Measurements from ENCODE around the gene PPP2R2B. TPM values are rescaled to one million over a fixed set of nuclear protein-coding genes. Genes with fewer than 3 reads are reported as not detected.

PPP2R2B gene
- total RNA-seq, 1 experiment from 2014 or later = not detected

DNA sequence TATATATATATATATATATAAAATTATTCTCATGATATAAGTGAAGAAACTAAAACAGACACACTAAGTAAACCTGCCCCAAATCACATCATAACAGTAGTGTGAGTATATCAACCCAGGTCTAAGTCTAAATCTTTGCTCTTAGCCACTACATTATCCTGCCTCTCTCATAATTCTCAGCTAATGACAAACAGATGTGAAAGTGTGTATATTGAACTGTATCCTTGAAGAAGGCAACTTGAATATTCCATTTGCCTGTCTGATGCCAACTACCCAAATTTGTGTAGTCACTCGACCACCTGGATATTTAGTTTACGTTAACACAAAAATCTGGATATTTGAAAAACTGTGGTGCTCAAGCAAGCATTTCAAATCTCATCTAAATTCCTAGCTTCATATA is 97.4 kb downstream of the PPP2R2B start:
- CTCF ChIA-PET = no interaction called here
- TF ChIP-seq EZH2 (IDR thresholded peaks at IDR 0.05; ENCODE audit: low read length, unreplicated experiment) (no peak), EZH2phosphoT487 (IDR thresholded peaks at IDR 0.05; ENCODE audit: borderline replicate concordance, low read length) (no peak)
- TF ChIP-seq, protein P1, sequence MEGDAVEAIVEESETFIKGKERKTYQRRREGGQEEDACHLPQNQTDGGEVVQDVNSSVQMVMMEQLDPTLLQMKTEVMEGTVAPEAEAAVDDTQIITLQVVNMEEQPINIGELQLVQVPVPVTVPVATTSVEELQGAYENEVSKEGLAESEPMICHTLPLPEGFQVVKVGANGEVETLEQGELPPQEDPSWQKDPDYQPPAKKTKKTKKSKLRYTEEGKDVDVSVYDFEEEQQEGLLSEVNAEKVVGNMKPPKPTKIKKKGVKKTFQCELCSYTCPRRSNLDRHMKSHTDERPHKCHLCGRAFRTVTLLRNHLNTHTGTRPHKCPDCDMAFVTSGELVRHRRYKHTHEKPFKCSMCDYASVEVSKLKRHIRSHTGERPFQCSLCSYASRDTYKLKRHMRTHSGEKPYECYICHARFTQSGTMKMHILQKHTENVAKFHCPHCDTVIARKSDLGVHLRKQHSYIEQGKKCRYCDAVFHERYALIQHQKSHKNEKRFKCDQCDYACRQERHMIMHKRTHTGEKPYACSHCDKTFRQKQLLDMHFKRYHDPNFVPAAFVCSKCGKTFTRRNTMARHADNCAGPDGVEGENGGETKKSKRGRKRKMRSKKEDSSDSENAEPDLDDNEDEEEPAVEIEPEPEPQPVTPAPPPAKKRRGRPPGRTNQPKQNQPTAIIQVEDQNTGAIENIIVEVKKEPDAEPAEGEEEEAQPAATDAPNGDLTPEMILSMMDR (conservative IDR thresholded peaks at IDR 0.05; ENCODE audit: low read depth, low read length) = no peak

DNA sequence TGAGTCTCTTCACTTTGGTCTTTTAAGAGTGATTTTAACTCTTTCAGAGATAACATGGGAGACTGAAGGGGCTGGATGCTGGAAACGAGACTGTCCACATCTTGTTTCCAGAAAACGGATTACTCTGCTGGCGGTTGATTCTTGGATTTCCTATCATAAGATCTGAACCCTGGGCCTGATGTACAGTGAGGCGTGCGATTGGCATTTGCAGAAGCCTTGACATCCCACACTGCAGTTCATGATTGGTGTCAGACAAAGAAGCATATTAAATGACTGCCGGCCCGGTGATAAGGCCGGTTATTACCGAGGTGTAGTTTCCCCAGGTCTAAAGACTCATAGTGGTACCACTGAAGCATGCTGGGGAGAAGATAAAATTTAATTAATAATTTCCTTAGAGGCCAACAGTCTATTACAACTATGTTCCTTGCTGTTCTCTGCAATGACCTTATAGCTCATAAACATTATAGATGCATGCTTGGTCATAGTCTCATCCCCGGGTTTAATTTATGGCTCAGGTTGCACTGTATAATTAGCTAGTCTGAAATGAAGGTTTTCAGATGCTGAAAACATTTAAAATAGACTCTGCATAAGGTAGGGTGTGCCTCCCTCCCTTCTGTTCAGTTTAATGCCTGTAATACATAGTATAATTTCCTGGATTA is 99.2 kb downstream of the PPP2R2B start:
- DNase-seq = no peak
- POLR2A ChIA-PET (ENCODE audit: unreplicated experiment) = no interaction called here
- no peaks in the 10 kb centered on the region for H3K9me2 ChIP-seq (replicated peaks; ENCODE audit: low read length)
- no peaks in the 10 kb centered on the region for H3K4me1 ChIP-seq (ENCODE audit: insufficient read depth, low read length)
- H3F3A ChIP-seq (ENCODE audit: low read length, unreplicated experiment) = no peaks in the 10 kb centered on the region
- H3K4me3 ChIP-seq (ENCODE audit: low read length) = no peak overlapping the region
- no peak overlapping the region for H3K4me2 ChIP-seq (ENCODE audit: low read length)
- no peaks in the 10 kb centered on the region for H3K36me3 ChIP-seq (ENCODE audit: low read depth, low read length)
- TF ChIP-seq EZH2 (IDR thresholded peaks at IDR 0.05; ENCODE audit: low read length, unreplicated experiment) (no peak), EZH2phosphoT487 (IDR thresholded peaks at IDR 0.05; ENCODE audit: borderline replicate concordance, low read length) (no peak)
- TF ChIP-seq, protein P1 (conservative IDR thresholded peaks at IDR 0.05; ENCODE audit: low read depth, low read length) = no peak
- H3K79me2 ChIP-seq (ENCODE audit: low read length) = no peaks in the 10 kb centered on the region
- no peak overlapping the region for H3K27ac ChIP-seq (ENCODE audit: low read length)
- no peak for ATAC-seq
- H3K9me3 ChIP-seq (ENCODE audit: low read length) = no peaks in the 10 kb centered on the region
- no peaks in the 10 kb centered on the region for H4K20me1 ChIP-seq (ENCODE audit: low read length)
- no peak overlapping the region for H3K9ac ChIP-seq (ENCODE audit: low read length)
- no TSS peak for BruUV-seq (replicated peaks)
- no peak overlapping the region for H2AFZ ChIP-seq (ENCODE audit: low read length)
- H3K27me3 ChIP-seq (ENCODE audit: low read length) = peaks cover 14% of the 10 kb centered on the region; the same call in 1 of the 2 replicates
- CTCF ChIA-PET = no interaction called here
- intact Hi-C loops (cut with micrococcal nuclease) = no loop called here

More for the DNA sequence above, 97.4 kb downstream of the PPP2R2B start:
- no TSS peak for BruUV-seq (replicated peaks)
- Histone ChIP-seq H3K4me2 (ENCODE audit: low read length) (no peak overlapping the region), H3K27me3 (ENCODE audit: low read length) (peaks cover 14% of the 10 kb centered on the region; the same call in 1 of the 2 replicates), H3K36me3 (ENCODE audit: low read depth, low read length) (no peaks in the 10 kb centered on the region), H3K9ac (ENCODE audit: low read length) (no peak overlapping the region), H3K27ac (ENCODE audit: low read length) (no peak overlapping the region), H3K9me2 (replicated peaks; ENCODE audit: low read length) (no peaks in the 10 kb centered on the region), H3K79me2 (ENCODE audit: low read length) (no peaks in the 10 kb centered on the region), H2AFZ (ENCODE audit: low read length) (no peak overlapping the region), H3K4me3 (ENCODE audit: low read length) (no peak overlapping the region), H3K9me3 (ENCODE audit: low read length) (no peaks in the 10 kb centered on the region), H3F3A (ENCODE audit: low read length, unreplicated experiment) (no peaks in the 10 kb centered on the region), H4K20me1 (ENCODE audit: low read length) (no peaks in the 10 kb centered on the region), H3K4me1 (ENCODE audit: insufficient read depth, low read length) (no peaks in the 10 kb centered on the region)
- DNase-seq (no peak), ATAC-seq (no peak)
- intact Hi-C loops (cut with micrococcal nuclease) = no loop called here
- POLR2A ChIA-PET (ENCODE audit: unreplicated experiment) = no interaction called here

DNA sequence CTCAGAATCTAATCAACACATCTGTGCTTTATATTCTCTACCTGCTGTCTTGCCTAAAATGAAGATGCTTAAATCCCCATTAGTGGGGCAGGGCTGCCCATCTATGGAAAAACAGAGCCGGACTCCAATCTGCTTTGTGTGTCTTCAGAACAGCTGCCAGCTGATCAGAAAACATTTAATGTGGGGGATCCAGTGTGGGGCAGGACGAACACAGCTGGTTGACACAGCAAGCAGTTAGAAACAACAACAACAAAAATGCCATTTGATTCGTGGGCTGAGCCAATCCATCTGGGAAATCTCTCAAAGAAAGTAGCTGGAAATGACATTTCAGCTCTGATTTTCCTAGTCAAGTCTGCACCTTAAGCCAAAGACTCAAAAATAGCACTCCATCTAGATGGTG is 99.8 kb downstream of the PPP2R2B start:
- Histone ChIP-seq H3K27me3 (ENCODE audit: low read length) (peaks cover 10% of the 10 kb centered on the region; the same call in 1 of the 2 replicates), H3K9me2 (replicated peaks; ENCODE audit: low read length) (no peaks in the 10 kb centered on the region), H3K9me3 (ENCODE audit: low read length) (no peaks in the 10 kb centered on the region), H4K20me1 (ENCODE audit: low read length) (no peaks in the 10 kb centered on the region), H3K79me2 (ENCODE audit: low read length) (no peaks in the 10 kb centered on the region), H3K4me2 (ENCODE audit: low read length) (no peak overlapping the region), H3K9ac (ENCODE audit: low read length) (no peak overlapping the region), H3K4me1 (ENCODE audit: insufficient read depth, low read length) (no peaks in the 10 kb centered on the region), H3K27ac (ENCODE audit: low read length) (no peak overlapping the region), H3F3A (ENCODE audit: low read length, unreplicated experiment) (no peaks in the 10 kb centered on the region), H3K4me3 (ENCODE audit: low read length) (no peak overlapping the region), H3K36me3 (ENCODE audit: low read depth, low read length) (no peaks in the 10 kb centered on the region), H2AFZ (ENCODE audit: low read length) (no peak overlapping the region)
- TF ChIP-seq EZH2 (IDR thresholded peaks at IDR 0.05; ENCODE audit: low read length, unreplicated experiment) = no peak
- no peak for TF ChIP-seq EZH2phosphoT487 (IDR thresholded peaks at IDR 0.05; ENCODE audit: borderline replicate concordance, low read length)
- TF ChIP-seq, protein P1 (conservative IDR thresholded peaks at IDR 0.05; ENCODE audit: low read depth, low read length) = no peak
- CTCF ChIA-PET = no interaction called here
- POLR2A ChIA-PET (ENCODE audit: unreplicated experiment) = no interaction called here
- intact Hi-C loops (cut with micrococcal nuclease) = no loop called here
- BruUV-seq (replicated peaks) = no TSS peak
- no peak for ATAC-seq
- no peak for DNase-seq

All from PC-3 (cell line).